Liver (tissue), 9 donors: ENCODE data around the gene GGTLC2. TPM values are rescaled to one million over a fixed set of nuclear protein-coding genes. Genes with fewer than 3 reads are reported as not detected.
"Not testable (repeated sequence)": the region's sequence is repeated elsewhere in the genome, so short reads cannot be mapped to it uniquely, and the experiment has no call there.

Experiments used
- DNase-seq: peaks from one replicate; pipeline ENCODE4 v3.0.0-alpha.2; 2017; ENCODE audit warnings: low spot score
- H3K27ac ChIP-seq, 2 donors: one replicate each; pipeline ENCODE4 v1.7.0; 2013; ENCODE audit warnings: inconsistent platforms in 2 of 2, low read length in 2 of 2, control low read depth in 1 of 2, low read depth in 1 of 2, mild to moderate bottlenecking in 1 of 2
- H3K27me3 ChIP-seq, 4 donors: one replicate each; pipeline versions ENCODE4 v1.6.1 to v1.7.0; 2013; ENCODE audit warnings: low read length in 3 of 4, inconsistent platforms in 1 of 4, mild to moderate bottlenecking in 1 of 4, moderate library complexity in 1 of 4; ENCODE audit not compliant: control insufficient read depth in 4 of 4, insufficient read depth in 4 of 4
- H3K36me3 ChIP-seq, 4 donors: one replicate each; pipeline versions ENCODE4 v1.6.1 to v1.7.0; 2013; ENCODE audit warnings: low read length in 3 of 4, mild to moderate bottlenecking in 3 of 4, low read depth in 1 of 4, moderate library complexity in 1 of 4; ENCODE audit not compliant: control insufficient read depth in 4 of 4, insufficient read depth in 3 of 4
- H3K4me1 ChIP-seq, 4 donors: one replicate each; pipeline versions ENCODE4 v1.6.1 to v1.7.0; 2013; ENCODE audit warnings: low read length in 3 of 4, mild to moderate bottlenecking in 3 of 4, moderate library complexity in 1 of 4; ENCODE audit not compliant: control insufficient read depth in 4 of 4, insufficient read depth in 4 of 4
- H3K4me3 ChIP-seq, 3 donors: one replicate each; pipeline versions ENCODE4 v1.6.1 to v1.7.0; 2013; ENCODE audit warnings: low read length in 3 of 3, control low read depth in 1 of 3, low read depth in 1 of 3, mild to moderate bottlenecking in 1 of 3
- H3K9ac ChIP-seq, 2 donors: one replicate each; pipeline ENCODE4 v1.7.0; 2013; ENCODE audit warnings: low read length in 2 of 2, mild to moderate bottlenecking in 2 of 2, moderate library complexity in 2 of 2, control low read depth in 1 of 2, low read depth in 1 of 2
- H3K9me3 ChIP-seq, 4 donors: one replicate each; pipeline versions ENCODE4 v1.6.1 to v1.7.0; 2013; ENCODE audit warnings: low read length in 3 of 4; ENCODE audit not compliant: control insufficient read depth in 4 of 4
- HNF4A ChIP-seq, 2 donors: conservative IDR thresholded peaks; 2 replicates each; pipeline ENCODE4 v1.6.1; 2016; ENCODE audit warnings: antibody characterized with exemption in 2 of 2, mild to moderate bottlenecking in 2 of 2
- RXRA ChIP-seq, 2 donors: IDR thresholded peaks; 2 replicates each; pipeline ENCODE4 v1.6.1; 2017 to 2018; ENCODE audit warnings: antibody characterized with exemption in 2 of 2, mild to moderate bottlenecking in 1 of 2
- SP1 ChIP-seq: IDR thresholded peaks from 2 replicates; pipeline ENCODE4 v1.6.1; 2018; ENCODE audit warnings: antibody characterized with exemption, mild to moderate bottlenecking
- WGBS: extraction: QIAGEN DNeasy Blood & Tissue Kit; methylation state at CpG from one replicate; pipeline ENCODE4 v1.1.7; 2013; 5-methylcytosine and 5-hydroxymethylcytosine counted together
- polyA plus RNA-seq, 2 donors: library from polyadenylated mRNA; stranded (reverse) in 1 of 2; unstranded in 1 of 2; fragments of 200-250 nt in 1 of 2; fragments of >200 nt in 1 of 2; fragmentation: Nextera tagmentation in 1 of 2; extraction: Ambion mirVana in 1 of 2; gene quantifications; one replicate each; pipeline versions ENCODE4 v1.2.1 to v1.2.3, GENCODE V29; 2013 to 2015
- total RNA-seq, 2 donors: library from RNA; depleted of rRNA; stranded (reverse); fragments of >200 nt; gene quantifications; one replicate each; pipeline ENCODE4 v1.2.3, GENCODE V29; 2014
- donor health status: healthy.
- donor health status: healthy.
- donor health status: healthy.
- donor health status: healthy.
- donor health status: healthy.

GGTLC2 gene
- total and polyA plus RNA-seq, 4 donors: not detected

GRCh38 chr22:22650803-22651515 lies 6.5 kb downstream of the GGTLC2 start:
- not testable (repeated sequence) for H3K27me3 ChIP-seq, DNase-seq, H3K27ac ChIP-seq, H3K36me3 ChIP-seq, H3K4me3 ChIP-seq, H3K9ac ChIP-seq, H3K9me3 ChIP-seq, H3K4me1 ChIP-seq
- whole genome bisulfite sequencing: 90% methylated on average over 7 of the region's 8 CpGs

DNA sequence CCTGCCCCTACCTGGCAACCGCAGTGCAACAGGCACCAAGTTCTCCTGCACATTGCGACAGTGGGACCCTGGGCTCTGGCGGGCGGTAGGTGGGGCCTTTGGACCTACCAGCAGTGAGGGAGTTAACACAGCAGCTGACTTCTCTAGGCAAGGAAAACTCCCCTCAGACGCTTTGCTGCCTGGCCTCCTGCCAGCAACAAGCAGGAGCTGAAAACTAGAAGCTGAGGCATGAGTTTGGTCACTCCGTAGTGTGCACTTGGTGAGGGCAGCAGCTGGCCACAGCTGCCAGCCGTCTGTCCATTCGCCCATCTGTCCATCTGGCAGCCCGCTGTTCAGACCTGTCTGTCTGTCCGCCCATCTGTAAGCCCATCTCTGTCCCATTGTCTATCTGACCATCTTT lies 7.2 kb downstream of the GGTLC2 start:
- TF ChIP-seq SP1: peak; percentile 19
- TF ChIP-seq HNF4A (conservative IDR thresholded peaks at IDR 0.05): peak in 1 of 2 donors; percentile 52
- 61% methylated on average over 10 of the region's 10 CpGs for WGBS
- not testable (repeated sequence) for H3K27ac ChIP-seq, DNase-seq, H3K9ac ChIP-seq, H3K4me3 ChIP-seq, H3K4me1 ChIP-seq, H3K9me3 ChIP-seq, H3K27me3 ChIP-seq, H3K36me3 ChIP-seq

DNA sequence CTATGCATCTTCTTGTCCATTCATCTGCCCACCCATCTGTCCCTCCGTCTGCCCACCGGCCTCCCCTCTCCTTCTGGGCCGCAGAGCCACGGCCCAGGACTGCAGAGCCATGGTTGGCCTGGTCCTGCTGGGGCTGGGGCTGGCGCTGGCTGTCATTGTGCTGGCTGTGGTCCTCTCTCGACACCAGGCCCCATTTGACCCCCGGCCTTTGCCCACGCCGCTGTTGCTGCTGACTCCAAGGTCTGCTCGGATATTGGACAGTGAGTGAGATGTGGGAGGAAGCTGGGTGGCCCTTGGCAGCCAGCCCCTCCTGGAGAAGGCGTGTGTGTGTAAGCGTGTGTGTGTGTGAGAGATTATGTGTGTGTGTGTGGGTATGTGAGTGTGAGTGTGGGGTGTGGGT lies 7.7 kb downstream of the GGTLC2 start:
- H3K36me3 ChIP-seq, H3K27me3 ChIP-seq, H3K27ac ChIP-seq, H3K4me3 ChIP-seq, H3K9ac ChIP-seq, H3K4me1 ChIP-seq, DNase-seq, H3K9me3 ChIP-seq: not testable (repeated sequence)
- WGBS: 53% methylated on average over 12 of the region's 12 CpGs

GRCh38 chr22:22652573-22652972 lies 8.2 kb downstream of the GGTLC2 start:
- not testable (repeated sequence) for H3K27ac ChIP-seq, H3K4me3 ChIP-seq, H3K9me3 ChIP-seq, H3K4me1 ChIP-seq, H3K27me3 ChIP-seq, H3K9ac ChIP-seq, DNase-seq, H3K36me3 ChIP-seq
- WGBS: 93% methylated on average over 6 of the region's 6 CpGs

DNA sequence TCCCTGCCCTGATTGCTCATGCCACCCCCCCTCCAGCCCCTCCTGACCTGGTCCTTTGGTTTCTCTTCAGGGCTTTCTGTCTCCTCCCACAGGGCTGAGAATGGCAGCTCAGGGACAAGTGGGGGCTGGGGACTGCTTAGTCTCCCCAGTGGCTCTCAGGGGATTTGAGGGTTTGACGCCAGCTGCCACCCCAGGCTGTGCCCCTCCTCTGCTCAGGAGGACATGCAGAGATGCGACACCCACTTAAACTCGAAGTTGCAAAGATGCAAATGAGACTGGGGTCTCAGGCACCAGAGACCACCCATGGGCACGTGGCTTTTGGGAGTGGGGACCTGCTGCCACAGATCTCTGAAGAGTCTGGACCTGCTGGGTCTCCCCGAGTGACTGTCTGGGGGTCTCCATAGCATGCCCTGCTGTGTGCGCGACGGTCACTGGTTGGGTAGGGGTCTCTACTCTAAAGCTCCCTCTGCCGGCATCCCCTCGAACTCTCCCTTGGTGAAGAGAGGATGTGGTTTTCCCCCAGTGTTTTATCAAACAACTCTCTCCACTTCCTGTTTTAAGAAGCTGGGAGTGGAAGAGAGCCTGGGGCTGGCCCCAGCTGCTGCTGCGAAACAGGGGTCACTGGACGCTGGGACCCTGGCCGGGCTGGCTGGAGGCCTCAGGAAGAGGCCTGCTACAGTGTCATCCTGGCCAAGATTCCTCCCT lies 9.4 kb downstream of the GGTLC2 start:
- H3K27me3 ChIP-seq, H3K36me3 ChIP-seq, DNase-seq, H3K9me3 ChIP-seq, H3K4me1 ChIP-seq, H3K9ac ChIP-seq, H3K4me3 ChIP-seq, H3K27ac ChIP-seq: not testable (repeated sequence)
- WGBS: 52% methylated on average over 10 of the region's 13 CpGs
- peak in 1 of 2 donors; percentile 12 for TF ChIP-seq RXRA (IDR thresholded peaks at IDR 0.05)
